GM19238 (cell line): ENCODE results near the gene COPB1.

Source experiments
- DNase-seq: peaks from one replicate; pipeline ENCODE4 v3.0.0; 2011; ENCODE audit warnings: low spot score; ENCODE audit not compliant: insufficient read length

COPB1 gene

GRCh38 chr11:14435717-14436512 is 63.7 kb downstream of the COPB1 start:
- no peak for DNase-seq

- DNase-seq, result no peak
Measured at GRCh38 chr11:14425621-14426020, 74.0 kb downstream of the COPB1 start.

GRCh38 chr11:14424096-14424495 is 75.5 kb downstream of the COPB1 start:
- no peak for DNase-seq

GRCh38 chr11:14423633-14424032 is 76.0 kb downstream of the COPB1 start:
- DNase-seq, result no peak

- DNase-seq, result no peak
Measured at GRCh38 chr11:14422814-14423182, 76.8 kb downstream of the COPB1 start.

GRCh38 chr11:14422052-14422813 is 77.4 kb downstream of the COPB1 start:
- DNase-seq, result no peak

- no peak for DNase-seq
Measured at GRCh38 chr11:14420223-14420622, 79.4 kb downstream of the COPB1 start.

- DNase-seq, result no peak
Measured at GRCh38 chr11:14418801-14419417, 80.7 kb downstream of the COPB1 start.

GRCh38 chr11:14417617-14418374 is 81.8 kb downstream of the COPB1 start:
- no peak for DNase-seq

GRCh38 chr11:14417186-14417585 is 82.4 kb downstream of the COPB1 start:
- no peak for DNase-seq

- DNase-seq, result no peak
Measured at GRCh38 chr11:14414470-14415461, 84.8 kb downstream of the COPB1 start.

- no peak for DNase-seq
Measured at GRCh38 chr11:14413307-14414069, 86.1 kb downstream of the COPB1 start.

GRCh38 chr11:14411818-14412217 is 87.8 kb downstream of the COPB1 start:
- DNase-seq, result no peak

GRCh38 chr11:14409891-14410290 is 89.7 kb downstream of the COPB1 start:
- no peak for DNase-seq

GRCh38 chr11:14408612-14409011 is 91.0 kb downstream of the COPB1 start:
- DNase-seq, result no peak
